Breast epithelium (tissue), 3 donors: ENCODE measurements around the gene MALRD1.

ENCODE experiments used
- POLR2A ChIP-seq: fragments of 450-650 bp; IDR thresholded peaks from one replicate; pipeline ENCODE4 v1.6.1; 2016; ENCODE audit warnings: antibody characterized with exemption, mild to moderate bottlenecking, moderate library complexity
- POLR2AphosphoS5 ChIP-seq, 3 donors: sonication (generic); formaldehyde crosslinking; IDR thresholded peaks; one replicate each; pipeline ENCODE4 v1.6.1; 2017; ENCODE audit warnings: antibody characterized with exemption in 3 of 3
- TF ChIP-seq, protein P1 (sequence below), 3 donors: fragments of 450-650 bp; IDR thresholded peaks; one replicate each; pipeline ENCODE4 v1.5.1; 2016 to 2017; ENCODE audit warnings: antibody characterized with exemption in 3 of 3, mild to moderate bottlenecking in 3 of 3, moderate library complexity in 3 of 3

DNA sequence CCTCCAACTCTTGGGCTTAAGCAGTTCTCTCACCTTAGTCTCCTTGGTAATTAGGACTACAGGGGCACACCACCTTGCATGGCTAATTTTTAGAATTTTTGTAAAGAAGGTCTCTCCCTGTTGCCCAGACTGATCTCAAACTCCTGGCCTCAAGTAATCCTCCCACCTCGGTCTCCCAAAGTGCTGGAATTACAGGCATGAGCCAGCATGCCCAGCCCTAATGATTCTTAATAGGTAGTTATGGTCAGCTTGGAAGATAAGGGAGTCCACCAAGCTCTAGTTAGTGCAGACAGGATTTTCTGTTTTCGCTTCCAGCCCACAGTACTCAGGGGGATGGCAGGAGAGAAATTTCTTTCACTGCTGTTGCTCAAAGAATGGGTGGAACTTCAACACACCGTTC, 639.7 kb downstream of the MALRD1 start:
- TF ChIP-seq, protein P1, sequence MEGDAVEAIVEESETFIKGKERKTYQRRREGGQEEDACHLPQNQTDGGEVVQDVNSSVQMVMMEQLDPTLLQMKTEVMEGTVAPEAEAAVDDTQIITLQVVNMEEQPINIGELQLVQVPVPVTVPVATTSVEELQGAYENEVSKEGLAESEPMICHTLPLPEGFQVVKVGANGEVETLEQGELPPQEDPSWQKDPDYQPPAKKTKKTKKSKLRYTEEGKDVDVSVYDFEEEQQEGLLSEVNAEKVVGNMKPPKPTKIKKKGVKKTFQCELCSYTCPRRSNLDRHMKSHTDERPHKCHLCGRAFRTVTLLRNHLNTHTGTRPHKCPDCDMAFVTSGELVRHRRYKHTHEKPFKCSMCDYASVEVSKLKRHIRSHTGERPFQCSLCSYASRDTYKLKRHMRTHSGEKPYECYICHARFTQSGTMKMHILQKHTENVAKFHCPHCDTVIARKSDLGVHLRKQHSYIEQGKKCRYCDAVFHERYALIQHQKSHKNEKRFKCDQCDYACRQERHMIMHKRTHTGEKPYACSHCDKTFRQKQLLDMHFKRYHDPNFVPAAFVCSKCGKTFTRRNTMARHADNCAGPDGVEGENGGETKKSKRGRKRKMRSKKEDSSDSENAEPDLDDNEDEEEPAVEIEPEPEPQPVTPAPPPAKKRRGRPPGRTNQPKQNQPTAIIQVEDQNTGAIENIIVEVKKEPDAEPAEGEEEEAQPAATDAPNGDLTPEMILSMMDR (IDR thresholded peaks at IDR 0.05): no peak
- TF ChIP-seq POLR2A: no peak
- no peak for TF ChIP-seq POLR2AphosphoS5 (IDR thresholded peaks at IDR 0.05)
